Activated T-helper 1 cell treated with anti-CD3 and anti-CD28 coated beads, Interleukin-12 subunit alpha, Interleukin-12 subunit beta, Interleukin-2, Interleukin-4 antibody, amounts not matched to agents 30 ng/mL and 10 ng/mL and 1 ng/mL, durations not matched to agents 14 hours and 24 hours and 36 hours (primary cell): ENCODE results near the gene DHX36. TPM values are rescaled to one million over a fixed set of nuclear protein-coding genes. Genes with fewer than 3 reads are reported as not detected.
A peak's percentile ranks its signal among the peaks of the same experiment; 100 is the strongest.

ENCODE experiments used
- DNase-seq: peaks from one replicate; pipeline ENCODE4 v3.0.0; 2021; ENCODE audit warnings: low spot score
- H3K27ac Mint-ChIP-seq: one replicate; pipeline ENCODE4 v1.8.0; 2021; ENCODE audit warnings: mild to moderate bottlenecking, mixed read lengths
- H3K27me3 Mint-ChIP-seq: one replicate; pipeline ENCODE4 v1.8.0; 2022; ENCODE audit warnings: mild to moderate bottlenecking, moderate library complexity, mixed read lengths; ENCODE audit not compliant: insufficient read depth
- H3K36me3 Mint-ChIP-seq: one replicate; pipeline ENCODE4 v1.8.0; 2021; ENCODE audit warnings: low read depth, mixed read lengths
- H3K4me1 Mint-ChIP-seq: one replicate; pipeline ENCODE4 v1.8.0; 2021; ENCODE audit warnings: low read depth, mixed read lengths
- H3K4me3 Mint-ChIP-seq: one replicate; pipeline ENCODE4 v1.8.0; 2021; ENCODE audit warnings: mild to moderate bottlenecking, moderate library complexity, mixed read lengths
- H3K9me3 Mint-ChIP-seq: one replicate; pipeline ENCODE4 v1.8.0; 2021; ENCODE audit warnings: mixed read lengths
- intact Hi-C: fragments of 100-400 bp; cut with micrococcal nuclease; formaldehyde crosslinking; loops from one replicate; pipeline ENCODE4 v1.15.1; 2024
- total RNA-seq: library from RNA; stranded (reverse); gene quantifications from 2 replicates; pipeline ENCODE4 v1.2.3, GENCODE V29; 2022

Gene DHX36
- 95.2 and 101 TPM in 2 replicates for total RNA-seq

- Mint-ChIP-seq H3K27ac (peak within 1 kb of the TSS; percentile 96), H3K4me3 (peak within 1 kb of the TSS; percentile 95), H3K36me3 (peaks cover 12% of the 10 kb centered on the region), H3K27me3 (no peaks in the 10 kb centered on the region), H3K4me1 (peaks cover 20% of the 10 kb centered on the region), H3K9me3 (no peaks in the 10 kb centered on the region)
- peak; percentile 84 for DNase-seq
- intact Hi-C loops, result loop anchor here (1.0 to 10.0 kb wide), 4 partner anchors 8 to 1528 kb away; partner anchors contain the start of genes RAP2B and SLC33A1
Measured at GRCh38 chr3:154323891-154324738, at the start of gene DHX36. Gene DHX36 (minus strand): TSS chr3:154324487. CDS start chr3:154324416, 71 bp downstream.

- Mint-ChIP-seq H3K36me3 (no peaks in the 10 kb centered on the region), H3K4me1 (no peaks in the 10 kb centered on the region), H3K9me3 (no peaks in the 10 kb centered on the region)
Measured at GRCh38 chr3:154367221-154367620, 42.9 kb upstream of the DHX36 start.

GRCh38 chr3:154364849-154365248 lies 40.6 kb upstream of the DHX36 start:
- H3K9me3 Mint-ChIP-seq, result no peaks in the 10 kb centered on the region
- H3K36me3 Mint-ChIP-seq, result no peaks in the 10 kb centered on the region
- peaks cover 3% of the 10 kb centered on the region for H3K27me3 Mint-ChIP-seq
- no peak overlapping the region for H3K27ac Mint-ChIP-seq
- H3K4me3 Mint-ChIP-seq, result no peak overlapping the region
- DNase-seq, result no peak
- intact Hi-C loops, result no loop called here
- no peaks in the 10 kb centered on the region for H3K4me1 Mint-ChIP-seq

More at GRCh38 chr3:154367221-154367620, 42.9 kb upstream of the DHX36 start:
- intact Hi-C loops, result no loop called here
- Mint-ChIP-seq H3K4me3 (no peak overlapping the region), H3K27me3 (peaks cover 3% of the 10 kb centered on the region), H3K27ac (no peak overlapping the region)
- no peak for DNase-seq

- H3K27me3 Mint-ChIP-seq, result no peaks in the 10 kb centered on the region
- no peaks in the 10 kb centered on the region for H3K4me1 Mint-ChIP-seq
- no peak overlapping the region for H3K4me3 Mint-ChIP-seq
- no peak overlapping the region for H3K27ac Mint-ChIP-seq
- intact Hi-C loops, result no loop called here
- H3K9me3 Mint-ChIP-seq, result no peaks in the 10 kb centered on the region
- DNase-seq, result no peak
- H3K36me3 Mint-ChIP-seq, result no peaks in the 10 kb centered on the region
Measured at GRCh38 chr3:154361099-154361498, 36.8 kb upstream of the DHX36 start.

GRCh38 chr3:154356009-154356408 lies 31.7 kb upstream of the DHX36 start:
- H3K36me3 Mint-ChIP-seq, result no peaks in the 10 kb centered on the region
- H3K27me3 Mint-ChIP-seq, result no peaks in the 10 kb centered on the region
- no peak for DNase-seq
- no peak overlapping the region for H3K27ac Mint-ChIP-seq
- H3K4me1 Mint-ChIP-seq, result no peaks in the 10 kb centered on the region
- intact Hi-C loops, result no loop called here
- H3K9me3 Mint-ChIP-seq, result no peaks in the 10 kb centered on the region
- H3K4me3 Mint-ChIP-seq, result no peak overlapping the region

GRCh38 chr3:154349223-154349622 lies 24.9 kb upstream of the DHX36 start:
- DNase-seq, result no peak
- Mint-ChIP-seq H3K4me3 (no peak overlapping the region), H3K27me3 (peaks cover 17% of the 10 kb centered on the region), H3K9me3 (no peaks in the 10 kb centered on the region), H3K4me1 (no peaks in the 10 kb centered on the region), H3K36me3 (no peaks in the 10 kb centered on the region), H3K27ac (no peak overlapping the region)
- intact Hi-C loops, result no loop called here

- H3K9me3 Mint-ChIP-seq, result no peaks in the 10 kb centered on the region
- H3K4me3 Mint-ChIP-seq, result no peak overlapping the region
- no peaks in the 10 kb centered on the region for H3K36me3 Mint-ChIP-seq
- H3K27me3 Mint-ChIP-seq, result peaks cover 17% of the 10 kb centered on the region
- intact Hi-C loops, result no loop called here
- H3K4me1 Mint-ChIP-seq, result no peaks in the 10 kb centered on the region
- no peak overlapping the region for H3K27ac Mint-ChIP-seq
- DNase-seq, result no peak
Measured at GRCh38 chr3:154345422-154346122, 21.3 kb upstream of the DHX36 start.

- no peaks in the 10 kb centered on the region for H3K36me3 Mint-ChIP-seq
- H3K27ac Mint-ChIP-seq, result no peak overlapping the region
- no peak for DNase-seq
- H3K4me3 Mint-ChIP-seq, result no peak overlapping the region
- H3K4me1 Mint-ChIP-seq, result no peaks in the 10 kb centered on the region
- peaks cover 11% of the 10 kb centered on the region for H3K27me3 Mint-ChIP-seq
- H3K9me3 Mint-ChIP-seq, result no peaks in the 10 kb centered on the region
- intact Hi-C loops, result no loop called here
Measured at GRCh38 chr3:154338570-154338969, 14.3 kb upstream of the DHX36 start.

GRCh38 chr3:154338008-154338407 lies 13.7 kb upstream of the DHX36 start:
- H3K27me3 Mint-ChIP-seq, result peaks cover 15% of the 10 kb centered on the region
- H3K36me3 Mint-ChIP-seq, result no peaks in the 10 kb centered on the region
- H3K27ac Mint-ChIP-seq, result no peak overlapping the region
- no peaks in the 10 kb centered on the region for H3K4me1 Mint-ChIP-seq
- intact Hi-C loops, result no loop called here
- H3K9me3 Mint-ChIP-seq, result no peaks in the 10 kb centered on the region
- H3K4me3 Mint-ChIP-seq, result no peak overlapping the region
- DNase-seq, result no peak

GRCh38 chr3:154334973-154335420 lies 10.7 kb upstream of the DHX36 start:
- Mint-ChIP-seq H3K9me3 (no peaks in the 10 kb centered on the region), H3K4me3 (no peak overlapping the region), H3K27me3 (peaks cover 27% of the 10 kb centered on the region), H3K36me3 (no peaks in the 10 kb centered on the region), H3K4me1 (no peaks in the 10 kb centered on the region), H3K27ac (no peak overlapping the region)
- intact Hi-C loops, result loop anchor here (2.0 kb wide), 1 partner anchor 1366 kb away; no protein-coding TSS in a partner anchor
- DNase-seq, result no peak

GRCh38 chr3:154327871-154328270 lies 3.6 kb upstream of the DHX36 start:
- no peak for DNase-seq
- intact Hi-C loops, result loop anchor here (10.0 kb wide), 1 partner anchor 703 kb away; no protein-coding TSS in a partner anchor
- Mint-ChIP-seq H3K4me3 (no peak overlapping the region), H3K9me3 (no peaks in the 10 kb centered on the region), H3K36me3 (peaks cover 4% of the 10 kb centered on the region), H3K27ac (no peak overlapping the region), H3K4me1 (peaks cover 7% of the 10 kb centered on the region), H3K27me3 (peaks cover 12% of the 10 kb centered on the region)

GRCh38 chr3:154324919-154325318 lies 632 bp upstream of the DHX36 start:
- no peaks in the 10 kb centered on the region for H3K9me3 Mint-ChIP-seq
- no peak for DNase-seq
- no peaks in the 10 kb centered on the region for H3K27me3 Mint-ChIP-seq
- H3K4me3 Mint-ChIP-seq, result peak overlapping the region; percentile 95
- H3K36me3 Mint-ChIP-seq, result peaks cover 12% of the 10 kb centered on the region
- H3K27ac Mint-ChIP-seq, result peak overlapping the region; percentile 96
- H3K4me1 Mint-ChIP-seq, result peaks cover 20% of the 10 kb centered on the region
- intact Hi-C loops, result loop anchor here (1.0 to 10.0 kb wide), 4 partner anchors 9 to 1527 kb away; partner anchors contain the start of genes RAP2B and SLC33A1
